ENCODE data around the gene NDUFC2. TPM values are rescaled to one million over a fixed set of nuclear protein-coding genes. Genes with fewer than 3 reads are reported as not detected.

The NDUFC2 gene
- total and polyA plus RNA-seq, 2 of the 13 experiments (the other 11 are each of a cell fraction or from before 2014, with no cell fraction given): 256 to 363 TPM

GRCh38 chr11:78045851-78046485 is 33.7 kb downstream of the NDUFC2 start (continued):
- TF ChIP-seq ZNF407 (CRISPR knock-in tag; IDR thresholded peaks at IDR 0.05; ENCODE audit: not compliant biosample characterization) (no peak), ZNF775 (CRISPR knock-in tag; IDR thresholded peaks at IDR 0.05; ENCODE audit: borderline replicate concordance) (peak; percentile 80; the same call in 1 of the 2 replicates), MED1 (CRISPR knock-in tag; IDR thresholded peaks at IDR 0.05) (peak; percentile 62; the same call in 1 of the 2 replicates), SRSF1 (optimal IDR thresholded peaks at IDR 0.05; ENCODE audit: low read depth, low read length) (no peak), ZNF121 (CRISPR knock-in tag; IDR thresholded peaks at IDR 0.05) (no peak), ESRRA (CRISPR knock-in tag; IDR thresholded peaks at IDR 0.05; ENCODE audit: low read depth) (no peak; the same call in 1 of the 2 replicates), KLF12 (CRISPR knock-in tag; IDR thresholded peaks at IDR 0.05; ENCODE audit: borderline replicate concordance) (no peak), ZNF230 (CRISPR knock-in tag; IDR thresholded peaks at IDR 0.05) (peak; percentile 83; the same call in 1 of the 2 replicates), ZMYM4 (CRISPR knock-in tag; IDR thresholded peaks at IDR 0.05) (peak; percentile 86), PRPF4 (IDR thresholded peaks at IDR 0.05; ENCODE audit: low read depth, low read length, poor library complexity, severe bottlenecking) (no peak), KLF9 (CRISPR knock-in tag; IDR thresholded peaks at IDR 0.05; ENCODE audit: low read depth) (no peak), ZNF501 (CRISPR knock-in tag; IDR thresholded peaks at IDR 0.05) (peak; percentile 83), ZBTB10 (CRISPR knock-in tag; IDR thresholded peaks at IDR 0.05; ENCODE audit: borderline replicate concordance) (no peak), HDAC2 (CRISPR knock-in tag; IDR thresholded peaks at IDR 0.05) (peak; percentile 63; the same call in 1 of the 2 replicates), NFKBIZ (CRISPR knock-in tag; IDR thresholded peaks at IDR 0.05) (peak; percentile 51; the same call in 1 of the 2 replicates), ZZZ3 (CRISPR knock-in tag; IDR thresholded peaks at IDR 0.05; ENCODE audit: borderline replicate concordance) (no peak)
- TF ChIP-seq, protein P1, sequence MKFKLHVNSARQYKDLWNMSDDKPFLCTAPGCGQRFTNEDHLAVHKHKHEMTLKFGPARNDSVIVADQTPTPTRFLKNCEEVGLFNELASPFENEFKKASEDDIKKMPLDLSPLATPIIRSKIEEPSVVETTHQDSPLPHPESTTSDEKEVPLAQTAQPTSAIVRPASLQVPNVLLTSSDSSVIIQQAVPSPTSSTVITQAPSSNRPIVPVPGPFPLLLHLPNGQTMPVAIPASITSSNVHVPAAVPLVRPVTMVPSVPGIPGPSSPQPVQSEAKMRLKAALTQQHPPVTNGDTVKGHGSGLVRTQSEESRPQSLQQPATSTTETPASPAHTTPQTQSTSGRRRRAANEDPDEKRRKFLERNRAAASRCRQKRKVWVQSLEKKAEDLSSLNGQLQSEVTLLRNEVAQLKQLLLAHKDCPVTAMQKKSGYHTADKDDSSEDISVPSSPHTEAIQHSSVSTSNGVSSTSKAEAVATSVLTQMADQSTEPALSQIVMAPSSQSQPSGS (CRISPR knock-in tag; IDR thresholded peaks at IDR 0.05): peak; percentile 45; the same call in 1 of the 2 replicates
